Amygdala (tissue), 56 donors: ENCODE results near the gene WWOX.
"Not testable (repeated sequence)": the region's sequence is repeated elsewhere in the genome, so short reads cannot be mapped to it uniquely, and the experiment has no call there.

Source experiments
- DNase-seq, 56 donors: peaks; one replicate each; lab custom pipeline; 2025; lab: John Stamatoyannopoulos, UW

Gene WWOX

DNA sequence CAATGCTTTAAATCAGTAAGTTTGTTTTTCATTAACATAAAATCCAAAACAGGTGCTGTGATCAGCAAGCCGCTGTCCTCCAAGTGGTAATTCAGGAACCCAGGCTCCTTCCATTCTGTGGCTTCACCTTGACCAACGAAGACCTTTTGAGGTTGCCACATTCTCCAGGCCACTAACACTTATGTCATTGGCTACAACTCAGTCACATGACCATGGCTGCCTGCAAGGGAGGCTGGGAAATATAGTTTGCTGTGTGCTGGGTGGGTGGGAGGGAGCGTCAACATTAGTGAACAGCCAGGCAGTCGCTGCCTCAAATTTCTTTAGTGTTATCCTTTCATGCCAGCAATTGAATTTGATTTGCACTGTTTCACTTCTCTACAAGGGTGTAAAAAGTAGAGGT, 951.9 kb downstream of the WWOX start:
- no peak for DNase-seq

DNA sequence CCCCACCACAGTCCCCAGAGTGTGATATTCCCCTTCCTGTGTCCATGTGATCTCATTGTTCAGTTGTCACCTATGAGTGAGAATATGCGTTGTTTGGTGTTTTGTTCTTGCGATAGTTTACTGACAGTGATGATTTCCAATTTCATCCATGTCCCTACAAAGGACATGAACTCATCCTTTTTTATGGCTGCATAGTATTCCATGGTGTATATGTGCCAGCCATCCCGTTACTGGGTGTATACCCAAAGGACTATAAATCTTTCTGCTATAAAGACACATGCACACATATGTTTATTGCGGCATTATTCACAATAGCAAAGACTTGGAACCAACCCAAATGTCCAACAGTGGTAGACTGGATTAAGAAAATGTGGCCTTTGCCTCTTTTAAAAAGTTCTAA, 952.7 kb downstream of the WWOX start:
- not testable (repeated sequence) for DNase-seq

DNA sequence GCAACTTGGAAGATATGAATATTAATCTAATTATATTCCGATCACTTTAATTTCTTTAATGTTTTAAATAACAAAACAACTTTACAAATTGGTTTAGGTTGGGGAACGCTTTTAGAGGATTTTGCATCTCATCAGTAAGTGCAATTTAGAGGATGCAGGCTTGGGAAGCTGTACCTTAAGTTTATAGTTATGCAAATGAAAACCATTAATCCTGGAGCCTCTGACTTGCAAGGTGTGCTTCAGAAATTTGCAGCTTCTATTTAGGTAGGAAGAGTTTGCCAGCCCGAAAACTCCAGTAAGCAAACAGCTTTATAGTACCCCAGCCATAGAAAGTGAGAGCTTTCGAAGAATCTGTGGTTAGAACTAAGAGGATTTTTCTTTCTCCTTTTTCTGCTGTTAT, 954.1 kb downstream of the WWOX start:
- no peak for DNase-seq

DNA sequence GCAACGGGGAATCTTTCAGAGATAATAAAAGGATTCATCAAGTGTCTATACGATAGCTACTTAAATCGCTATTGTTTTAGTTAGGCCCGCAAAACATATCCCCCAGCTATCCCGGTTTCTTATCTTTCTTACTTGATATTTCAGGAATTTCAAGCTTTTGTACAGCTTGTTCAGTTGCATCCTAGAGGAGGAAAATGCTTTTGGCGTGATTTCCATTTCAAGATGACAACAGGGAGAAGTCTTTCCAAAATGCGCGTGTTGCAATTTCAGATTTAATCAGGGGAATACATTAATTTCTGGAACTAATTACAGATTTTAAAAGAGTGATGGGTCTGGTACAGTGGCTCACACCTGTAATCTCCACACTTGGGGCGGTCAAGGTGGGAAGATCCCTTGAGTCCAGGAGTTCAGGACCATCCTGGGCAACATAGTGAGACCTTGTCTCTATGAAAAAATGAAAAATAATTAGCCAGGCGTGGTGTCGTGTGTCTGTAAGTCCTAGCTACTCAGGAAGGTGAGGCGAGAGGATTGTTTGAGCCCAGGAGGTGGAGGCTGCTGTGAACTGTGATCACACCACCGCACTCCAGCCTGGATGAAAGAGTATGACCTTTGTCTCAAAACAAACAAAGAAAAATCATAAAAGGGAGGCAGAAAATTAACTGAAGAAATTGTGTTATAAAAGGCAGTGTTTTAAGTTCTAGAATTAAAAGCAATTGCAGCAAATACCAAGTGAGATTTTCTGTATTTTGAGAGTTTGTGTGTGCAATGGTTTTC, 954.9 kb downstream of the WWOX start:
- DNase-seq = no peak

DNA sequence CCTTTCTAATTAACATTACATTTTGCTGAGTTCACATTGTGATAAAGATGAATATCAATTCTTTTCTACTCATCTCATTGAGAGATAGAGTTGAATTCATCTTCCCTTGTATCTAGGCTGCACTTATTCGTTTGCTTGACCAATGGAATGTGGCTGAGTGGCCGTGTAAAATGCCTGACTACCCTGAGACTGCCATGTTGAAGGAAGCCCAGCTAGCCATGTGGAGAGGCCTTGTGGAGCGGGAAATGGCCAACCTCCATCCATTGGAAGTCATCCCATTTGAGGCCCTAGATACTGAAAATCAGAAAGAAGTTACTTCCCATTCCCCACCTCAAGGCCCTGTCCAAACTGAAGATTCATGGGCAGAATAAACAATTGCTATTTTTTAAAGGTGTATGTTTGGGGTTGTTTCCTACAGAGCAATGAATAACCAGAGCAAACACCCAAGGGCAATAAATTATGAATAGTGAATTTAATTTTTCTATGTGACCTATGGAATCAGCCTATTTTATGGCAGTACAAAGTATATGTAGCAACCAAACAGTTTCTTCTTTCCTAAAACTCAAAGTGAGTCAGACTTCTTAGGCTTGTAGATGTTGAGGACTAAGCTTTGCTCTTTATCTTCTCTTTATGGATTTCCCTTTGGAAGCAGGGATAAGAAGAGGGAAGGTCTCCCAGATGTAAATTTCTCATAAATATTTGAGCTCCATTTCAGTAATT, 956.0 kb downstream of the WWOX start:
- no peak for DNase-seq

DNA sequence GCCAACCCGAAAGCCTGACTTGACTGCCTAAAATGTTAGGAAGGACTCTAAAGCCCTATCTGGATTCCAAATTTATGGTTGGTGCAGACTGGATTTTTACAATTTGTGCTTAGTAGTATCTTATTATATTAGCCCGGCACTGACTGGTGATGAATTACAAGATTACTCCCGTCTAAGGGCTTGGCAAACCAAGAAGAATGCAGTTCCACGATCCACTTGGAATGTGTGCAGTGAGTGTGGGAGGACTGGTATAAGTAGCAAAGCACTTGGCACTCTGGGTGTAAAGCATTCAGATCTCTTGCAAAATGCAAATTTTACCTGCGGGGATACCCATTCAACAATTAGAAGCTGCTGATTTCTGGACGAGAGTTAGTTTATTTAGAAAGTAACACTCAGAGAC, 961.7 kb downstream of the WWOX start:
- DNase-seq = no peak

DNA sequence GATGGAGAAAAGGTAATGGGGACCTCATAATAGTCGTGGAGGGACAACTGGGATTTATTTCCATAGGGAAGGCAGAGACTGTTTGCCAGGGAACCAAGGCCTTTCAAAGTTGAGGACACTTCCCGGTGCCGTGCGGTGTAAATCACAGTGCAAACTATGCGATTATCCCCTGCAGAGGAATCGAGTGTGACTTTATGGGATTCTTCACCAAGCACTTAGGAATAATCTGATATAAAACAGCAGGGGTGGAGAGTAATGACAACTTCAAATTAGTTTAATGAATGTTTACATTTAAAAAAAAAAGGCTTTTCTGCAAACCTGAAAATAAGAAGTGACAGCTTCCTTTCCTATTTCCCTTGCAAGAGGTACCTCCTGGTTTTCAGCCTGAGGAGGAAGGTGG, 962.9 kb downstream of the WWOX start:
- DNase-seq = no peak

DNA sequence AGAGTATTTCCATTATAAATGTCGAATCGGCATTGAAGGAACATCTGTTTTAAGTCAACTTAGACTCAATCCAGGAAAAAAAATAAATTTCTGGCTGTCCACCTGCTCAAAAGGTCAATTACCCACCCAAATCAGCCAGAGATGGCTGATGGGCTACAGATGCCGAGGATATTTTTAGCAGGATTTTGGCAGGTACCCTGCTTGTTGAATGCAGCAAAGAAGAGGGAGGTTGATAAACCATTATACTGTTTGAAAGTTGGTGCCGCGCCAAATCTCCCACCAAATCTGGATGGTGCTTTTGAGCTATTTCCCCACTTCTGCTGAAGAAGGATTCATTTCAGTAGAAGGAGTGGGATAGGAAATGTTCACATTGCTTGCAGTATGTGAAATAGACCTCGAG, 963.4 kb downstream of the WWOX start:
- no peak for DNase-seq

DNA sequence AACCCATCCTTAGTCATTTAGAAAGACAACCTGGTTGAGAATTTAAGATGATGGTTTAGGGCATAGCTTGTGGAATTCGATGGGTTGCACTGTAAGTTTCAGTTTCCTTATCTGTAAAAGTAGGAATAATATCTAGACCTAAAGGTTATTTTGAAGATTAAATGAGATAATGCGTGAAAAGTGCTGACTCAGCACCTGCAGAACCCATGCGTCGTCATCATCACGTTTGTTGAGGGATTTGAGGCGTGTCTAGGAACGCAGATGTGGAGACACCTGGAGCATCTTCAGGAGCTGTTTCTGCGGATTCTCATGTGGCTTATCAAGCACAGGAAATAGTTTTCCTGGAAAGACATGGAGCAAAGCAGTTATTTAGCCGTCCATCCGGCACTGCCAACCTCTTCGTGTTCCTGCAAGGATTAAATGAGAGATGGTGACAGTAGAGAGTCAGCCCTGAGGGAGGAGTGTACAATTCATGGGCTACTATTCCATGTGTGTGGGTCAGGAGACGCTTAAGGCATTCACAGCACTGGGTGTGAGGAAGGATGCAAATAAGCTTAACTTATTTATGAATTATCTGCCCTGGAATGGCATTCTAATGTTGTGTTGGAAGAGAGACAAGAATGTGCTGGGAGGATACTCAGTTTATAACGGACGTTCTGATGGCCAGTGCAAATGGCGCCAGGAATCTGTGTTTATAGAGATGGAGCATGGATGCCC, 965.0 kb downstream of the WWOX start:
- DNase-seq = no peak

DNA sequence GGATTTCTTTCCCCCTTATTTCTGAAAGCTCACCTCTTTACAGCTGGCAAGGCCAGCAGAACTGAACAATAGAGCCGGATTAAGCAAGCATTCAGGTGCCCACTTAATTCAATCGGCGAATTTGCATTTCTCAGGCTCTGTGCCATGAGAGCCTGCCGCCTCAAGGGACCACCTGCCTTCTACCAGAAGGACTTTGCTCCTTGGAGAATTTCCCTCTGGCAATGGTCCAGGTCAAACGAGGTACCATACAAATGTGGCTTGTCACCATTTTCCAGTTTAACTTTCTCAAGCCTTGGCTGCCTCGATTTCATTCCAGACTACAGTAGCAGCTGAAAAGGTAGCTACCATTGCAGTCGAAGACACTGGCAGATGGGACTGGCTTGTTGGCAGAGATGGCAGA, 967.1 kb downstream of the WWOX start:
- DNase-seq = peak in 1 of 56 donors; percentile 22

DNA sequence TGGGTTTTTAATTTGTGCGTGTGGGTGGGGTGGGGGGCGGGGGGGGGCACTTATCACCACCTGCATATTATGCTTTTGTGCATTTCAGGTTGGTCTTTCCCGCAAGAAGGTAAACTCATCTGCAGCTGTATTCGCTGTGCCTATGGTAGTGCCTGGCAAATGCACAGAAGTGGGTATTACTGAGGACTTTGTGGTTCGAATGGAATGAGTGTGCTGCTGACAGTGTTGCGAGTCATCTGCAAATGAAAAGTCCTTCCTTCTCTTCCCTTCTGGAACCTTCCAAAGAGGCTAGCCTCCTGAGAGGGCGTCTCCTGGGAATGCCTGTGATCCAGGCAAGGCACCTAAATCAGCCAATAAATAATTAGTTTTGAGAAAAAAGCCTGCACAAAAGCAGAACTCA, 968.1 kb downstream of the WWOX start:
- DNase-seq = no peak

DNA sequence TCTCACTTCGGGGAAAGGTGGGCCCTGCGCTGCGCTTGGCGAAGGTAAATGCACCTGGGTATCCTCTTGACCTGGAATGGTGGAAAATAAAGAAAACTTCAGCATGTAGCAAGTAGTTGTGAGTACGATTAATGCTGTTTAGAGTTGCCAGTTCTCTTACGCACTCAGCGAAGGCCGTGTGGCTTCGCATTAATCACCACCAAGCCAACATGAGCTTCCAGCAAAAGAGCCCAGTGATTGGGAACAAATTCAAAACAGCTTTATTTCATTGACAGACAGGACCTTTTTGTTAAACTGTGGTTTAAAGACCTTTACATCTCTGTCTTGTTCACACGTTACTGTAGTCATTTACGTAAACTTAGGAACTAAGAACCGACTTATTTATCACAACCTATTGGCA, 969.7 kb downstream of the WWOX start:
- DNase-seq = peak in 1 of 56 donors; percentile 5

DNA sequence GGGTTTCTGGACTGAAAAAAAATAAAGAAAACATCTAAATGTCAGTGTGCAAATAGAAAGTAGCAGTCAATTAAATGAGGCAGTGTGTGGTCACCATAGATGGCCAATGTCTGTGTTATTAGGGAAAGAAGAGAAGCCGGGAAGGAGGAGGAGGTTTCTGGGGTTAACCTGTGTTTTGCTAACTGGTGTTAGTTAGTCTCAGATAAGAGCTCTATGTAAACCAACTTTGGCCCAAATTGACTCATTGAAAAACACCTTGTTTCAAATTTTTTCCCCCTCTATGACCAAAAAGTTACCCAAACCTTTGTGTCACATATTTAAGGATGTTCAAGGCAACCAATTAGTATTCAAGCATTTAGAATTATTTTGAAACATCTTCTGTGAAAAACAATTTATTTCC, 970.2 kb downstream of the WWOX start:
- no peak for DNase-seq

DNA sequence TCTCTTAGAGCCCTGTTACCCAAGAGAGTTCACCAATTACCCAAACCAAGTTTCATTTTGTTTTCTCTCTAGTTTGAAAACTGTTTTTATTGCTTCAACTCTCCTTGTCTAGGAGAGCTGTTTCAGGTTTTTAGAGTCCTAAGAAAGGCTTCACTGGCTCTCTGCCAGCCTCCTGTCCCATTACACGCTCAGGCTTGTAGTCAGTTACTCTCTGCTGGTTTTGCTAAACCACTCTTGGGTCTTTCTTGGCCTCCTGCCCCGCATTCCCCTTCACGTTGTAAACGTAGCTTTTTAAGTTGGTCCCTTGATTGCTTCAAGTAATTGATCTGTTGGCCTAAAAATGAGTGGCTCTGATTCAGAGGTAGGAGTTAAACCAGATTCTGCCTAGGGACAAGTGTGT, 972.0 kb downstream of the WWOX start:
- DNase-seq = peak in 3 of 56 donors; percentile 3 to 15 (median 4)

DNA sequence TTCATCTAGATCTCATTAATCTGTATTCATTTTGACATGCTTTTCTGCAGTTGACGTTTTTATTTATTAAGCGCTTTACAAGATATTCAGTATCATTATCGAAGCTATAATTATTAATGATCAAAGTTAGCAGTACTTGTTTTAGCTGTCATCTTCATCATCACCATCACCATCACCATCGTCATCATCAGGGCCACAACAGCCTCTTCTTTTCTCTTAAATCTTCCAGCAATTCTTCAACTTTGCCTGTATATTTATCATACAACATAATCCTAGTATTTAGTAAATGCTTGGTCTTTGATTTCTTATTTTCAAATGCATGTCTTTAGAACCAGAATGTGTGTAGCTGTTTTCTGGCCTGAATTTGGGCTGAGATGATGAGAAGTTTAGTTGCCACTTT, 973.1 kb downstream of the WWOX start:
- no peak for DNase-seq

DNA sequence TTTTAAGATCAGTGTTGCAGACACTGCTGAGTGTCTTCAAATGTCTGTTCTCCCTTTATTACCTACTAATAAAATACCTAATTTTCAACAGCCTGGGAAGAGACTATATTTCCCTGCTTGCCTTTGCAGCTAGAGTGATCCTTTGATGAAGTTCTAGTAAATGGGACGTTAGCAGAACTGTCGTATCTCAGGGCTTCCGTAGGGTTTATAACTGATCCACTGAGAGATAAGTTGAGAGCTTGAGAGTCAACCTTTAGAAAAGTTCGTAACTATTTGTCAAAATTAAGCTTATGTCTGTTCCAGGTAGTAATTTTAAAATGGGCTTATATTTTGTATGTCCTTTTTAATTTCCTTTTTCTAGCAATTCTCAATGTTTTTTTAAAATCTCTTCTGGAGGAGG, 974.1 kb downstream of the WWOX start:
- DNase-seq = no peak

DNA sequence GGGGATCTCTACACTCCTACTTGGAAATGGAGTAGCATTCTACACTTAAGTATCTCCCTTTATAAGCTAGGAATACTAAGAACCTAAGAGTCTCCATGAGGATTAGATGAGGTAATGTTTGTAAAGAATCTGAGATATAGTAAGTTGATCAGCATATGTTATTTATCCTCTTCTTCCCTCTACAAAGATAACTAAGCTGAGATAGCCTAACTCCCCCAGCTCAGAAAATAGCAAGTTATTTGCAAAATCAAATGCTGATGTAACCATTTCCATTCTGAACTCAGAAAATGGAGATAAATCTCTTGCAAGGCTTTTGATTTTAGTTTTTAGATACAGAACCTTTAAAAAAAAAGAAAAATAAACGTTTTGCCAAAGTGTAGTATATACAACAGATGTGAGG, 975.1 kb downstream of the WWOX start:
- DNase-seq = no peak

DNA sequence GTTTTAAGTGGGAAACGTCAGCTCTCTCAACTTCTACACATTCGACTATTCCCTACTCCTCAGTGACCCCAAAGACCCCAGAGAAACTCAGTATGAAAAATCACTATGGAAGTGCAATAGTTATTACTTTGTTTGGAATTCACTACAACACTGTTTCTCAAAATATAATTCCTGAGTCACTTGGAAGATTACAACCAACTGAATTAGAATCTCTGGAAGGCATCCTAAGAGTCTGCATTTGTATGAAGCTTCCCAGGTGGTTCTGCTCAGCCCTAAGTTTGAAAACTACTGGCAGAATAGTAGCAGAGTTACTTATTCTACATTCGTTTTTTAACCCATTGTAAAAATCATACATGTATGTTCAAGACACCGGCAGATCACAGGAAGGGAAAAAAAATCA, 975.5 kb downstream of the WWOX start:
- DNase-seq = no peak

DNA sequence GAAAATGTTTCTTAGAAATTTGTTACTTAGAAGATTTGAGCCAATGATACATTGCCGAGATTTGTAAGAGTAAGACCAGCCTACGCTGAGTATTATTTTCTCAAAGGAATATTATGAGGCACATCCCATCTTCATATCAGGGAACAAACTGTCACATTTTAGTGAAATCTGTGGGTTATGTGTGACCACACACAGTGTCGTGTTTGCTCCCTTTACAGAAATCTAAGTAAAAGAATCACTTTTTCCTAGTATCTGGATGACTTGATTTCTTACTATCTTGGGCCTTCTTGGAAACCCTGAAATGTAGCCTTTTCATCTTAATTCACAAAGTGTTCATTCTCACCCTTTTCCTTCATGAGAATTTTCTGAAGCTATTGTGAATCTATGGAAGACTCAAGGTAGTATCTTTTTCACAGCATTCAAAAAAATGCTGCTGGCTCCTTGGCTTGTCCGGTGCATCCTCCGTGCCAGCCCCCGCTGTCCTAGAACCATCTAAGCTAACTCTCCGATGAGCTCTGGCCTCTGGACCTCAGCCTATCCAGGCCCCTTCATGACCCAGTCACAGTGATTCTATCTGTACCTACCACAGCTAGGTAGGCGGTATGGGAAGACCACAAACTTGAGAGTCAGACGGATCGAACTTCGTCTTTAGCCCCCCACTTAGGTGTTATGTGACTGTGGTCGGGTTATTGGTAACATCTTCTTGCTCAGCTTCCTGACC, 976.8 kb downstream of the WWOX start:
- DNase-seq = no peak

DNA sequence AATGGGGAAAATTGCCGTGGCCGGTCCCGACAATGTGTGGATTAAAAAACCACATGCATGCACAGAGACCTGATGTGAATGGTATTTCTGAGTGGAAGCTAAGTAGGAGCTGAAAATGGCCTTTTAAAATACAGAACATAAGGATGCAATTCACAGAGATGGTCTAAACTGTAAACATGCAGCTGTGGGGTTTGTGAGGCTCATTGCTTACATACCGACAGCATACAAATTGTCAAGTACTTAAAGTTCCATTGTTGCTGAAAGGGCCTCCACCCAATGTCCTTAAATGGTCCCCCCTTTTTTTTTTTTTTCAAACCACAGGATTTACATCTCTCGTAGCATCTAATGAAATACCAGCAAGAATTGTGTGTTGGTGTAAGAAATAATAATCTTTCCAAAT, 977.9 kb downstream of the WWOX start:
- no peak for DNase-seq
